ENCODE measurements around the gene RASSF10.

Gene RASSF10

GRCh38 chr11:13008625-13009475, at the start of gene RASSF10:
TSS of gene RASSF10 (plus strand) at chr11:13009316. CDS start at chr11:13009577, 261 bp downstream.
- no peak for DNase-seq

GRCh38 chr11:12961615-12962014, 47.5 kb upstream of the RASSF10 start:
- no peak for DNase-seq

- no peak for DNase-seq
Observed at GRCh38 chr11:12962306-12962705, 46.8 kb upstream of the RASSF10 start.

- no peak for DNase-seq
Observed at GRCh38 chr11:12963051-12963450, 46.1 kb upstream of the RASSF10 start.

GRCh38 chr11:12963792-12964536, 45.2 kb upstream of the RASSF10 start:
- peak; percentile 58 for DNase-seq

- DNase-seq, result no peak
Observed at GRCh38 chr11:12964650-12965049, 44.5 kb upstream of the RASSF10 start.

- no peak for DNase-seq
Observed at GRCh38 chr11:12966002-12966401, 43.1 kb upstream of the RASSF10 start.

GRCh38 chr11:12968101-12968500, 41.0 kb upstream of the RASSF10 start:
- DNase-seq, result no peak

GRCh38 chr11:12968826-12969225, 40.3 kb upstream of the RASSF10 start:
- no peak for DNase-seq

GRCh38 chr11:12971955-12972354, 37.2 kb upstream of the RASSF10 start:
- no peak for DNase-seq

- no peak for DNase-seq
Observed at GRCh38 chr11:12973528-12974181, 35.5 kb upstream of the RASSF10 start.

GRCh38 chr11:12975195-12975594, 33.9 kb upstream of the RASSF10 start:
- DNase-seq, result no peak

GRCh38 chr11:12979928-12980689, 29.0 kb upstream of the RASSF10 start:
- DNase-seq, result no peak

- no peak for DNase-seq
Observed at GRCh38 chr11:12981676-12982522, 27.2 kb upstream of the RASSF10 start.

GRCh38 chr11:12983336-12983735, 25.8 kb upstream of the RASSF10 start:
- no peak for DNase-seq

GRCh38 chr11:12986194-12986898, 22.8 kb upstream of the RASSF10 start:
- no peak for DNase-seq

GRCh38 chr11:12989428-12990161, 19.5 kb upstream of the RASSF10 start:
- DNase-seq, result no peak

GRCh38 chr11:12990162-12990480, 19.0 kb upstream of the RASSF10 start:
- DNase-seq, result no peak

- no peak for DNase-seq
Observed at GRCh38 chr11:12991426-12991825, 17.7 kb upstream of the RASSF10 start.

- no peak for DNase-seq
Observed at GRCh38 chr11:12993626-12994025, 15.5 kb upstream of the RASSF10 start.

- DNase-seq, result no peak
Observed at GRCh38 chr11:12994476-12994875, 14.6 kb upstream of the RASSF10 start.

All from CD4-positive, alpha-beta T cell treated with Interleukin-17A for 1 hour (primary cell).